Ectodermal cell (in vitro differentiated cells): ENCODE results near the gene GLB1L3.

Experiments used
- H3K27ac ChIP-seq: 2 replicates; pipeline ENCODE4 v1.7.0; 2013; ENCODE audit warnings: mild to moderate bottlenecking, low read depth, low read length; ENCODE audit not compliant: insufficient read depth, poor library complexity, severe bottlenecking
- H3K27me3 ChIP-seq: 2 replicates; pipeline ENCODE4 v1.7.0; 2013; ENCODE audit warnings: mild to moderate bottlenecking, low read length; ENCODE audit not compliant: insufficient read depth, control insufficient read depth, poor library complexity, severe bottlenecking
- H3K36me3 ChIP-seq: one replicate; pipeline ENCODE4 v1.7.0; 2013; ENCODE audit warnings: low read length; ENCODE audit not compliant: control insufficient read depth, insufficient read depth
- H3K4me1 ChIP-seq: one replicate; pipeline ENCODE4 v1.7.0; 2013; ENCODE audit warnings: low read length; ENCODE audit not compliant: control insufficient read depth, insufficient read depth
- H3K4me3 ChIP-seq: 2 replicates; pipeline ENCODE4 v1.7.0; 2013; ENCODE audit warnings: low read depth, low read length, control low read depth; ENCODE audit not compliant: insufficient read depth
- H3K9me3 ChIP-seq: 2 replicates; pipeline ENCODE4 v1.7.0; 2013; ENCODE audit warnings: mild to moderate bottlenecking, low read length, moderate library complexity; ENCODE audit not compliant: control insufficient read depth
- WGBS, 2 experiments: methylation state at CpG; one replicate each; pipeline ENCODE4 v1.1.7; 2013; ENCODE audit warnings: missing lambda C conversion rate in 2 of 2; 5-methylcytosine and 5-hydroxymethylcytosine counted together

GLB1L3 gene

DNA sequence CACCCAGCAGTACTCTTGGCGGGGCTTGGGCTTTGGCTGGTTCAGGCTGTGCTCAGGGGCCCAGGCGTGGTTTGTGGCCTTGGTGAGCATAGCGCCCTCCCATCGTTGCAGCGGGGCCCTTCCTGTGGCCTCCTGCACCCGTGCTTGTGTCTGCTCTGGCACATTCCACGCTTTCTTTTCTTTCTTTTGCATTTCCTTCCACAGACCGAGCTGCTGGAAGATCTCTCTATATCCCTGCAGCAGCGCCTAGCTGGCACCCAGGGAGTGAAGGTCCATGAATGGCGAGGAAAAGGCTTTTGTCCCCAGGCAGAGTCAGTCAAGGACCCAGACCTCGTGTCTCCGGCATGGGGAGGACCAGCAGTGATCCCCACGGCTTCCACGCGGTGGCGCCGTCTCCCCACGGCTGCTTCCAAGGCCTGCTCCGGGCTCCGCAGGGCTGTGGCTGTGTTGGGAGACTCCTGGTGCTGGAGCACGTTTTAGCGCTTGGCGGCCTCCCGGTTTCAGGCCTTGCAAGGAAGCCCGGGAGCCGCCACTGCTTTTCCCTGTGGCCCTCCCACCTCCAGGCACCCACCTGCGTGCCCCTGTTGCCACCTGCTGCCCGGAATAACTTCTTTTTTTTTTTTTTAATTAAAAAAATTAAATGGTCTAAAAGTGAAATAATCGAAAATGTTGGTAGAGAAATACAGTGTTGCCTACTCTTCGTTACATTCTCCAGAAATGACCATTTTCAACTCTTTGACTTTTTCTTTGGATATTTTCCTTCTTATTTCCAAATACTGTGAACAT lies 84.1 kb downstream of the GLB1L3 start:
- WGBS, 2 experiments, result 30 to 33% methylated on average over 28 to 29 of the region's 30 CpGs
- Histone ChIP-seq H3K36me3 (no peaks in the 10 kb centered on the region), H3K4me1 (no peaks in the 10 kb centered on the region), H3K9me3 (no peaks in the 10 kb centered on the region), H3K27ac (no peak overlapping the region), H3K27me3 (no peaks in the 10 kb centered on the region), H3K4me3 (no peak overlapping the region)

DNA sequence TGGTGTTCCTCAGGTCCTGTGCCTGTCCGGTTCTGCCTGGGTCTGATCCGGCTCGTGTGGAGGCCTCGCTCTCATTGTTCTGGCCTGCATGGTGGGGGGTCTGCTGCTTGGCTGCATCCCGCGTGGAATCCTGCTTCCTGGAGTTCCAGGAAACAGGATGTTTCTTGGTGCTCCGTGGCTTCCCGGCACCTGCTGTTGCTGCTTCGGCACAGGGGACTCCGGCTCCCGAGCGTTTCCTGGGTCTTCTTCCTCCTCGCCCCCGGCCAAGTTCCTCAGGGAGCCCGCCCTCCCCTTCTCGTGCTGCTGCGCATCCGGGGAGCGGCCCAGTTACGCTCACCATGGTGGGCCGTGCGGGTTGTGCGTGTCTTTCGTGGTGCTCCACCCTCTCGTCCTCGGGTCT lies 85.5 kb downstream of the GLB1L3 start:
- WGBS, 2 experiments, result 88 to 91% methylated on average over 26 of the region's 26 CpGs
- H3K27ac ChIP-seq, result no peak overlapping the region

DNA sequence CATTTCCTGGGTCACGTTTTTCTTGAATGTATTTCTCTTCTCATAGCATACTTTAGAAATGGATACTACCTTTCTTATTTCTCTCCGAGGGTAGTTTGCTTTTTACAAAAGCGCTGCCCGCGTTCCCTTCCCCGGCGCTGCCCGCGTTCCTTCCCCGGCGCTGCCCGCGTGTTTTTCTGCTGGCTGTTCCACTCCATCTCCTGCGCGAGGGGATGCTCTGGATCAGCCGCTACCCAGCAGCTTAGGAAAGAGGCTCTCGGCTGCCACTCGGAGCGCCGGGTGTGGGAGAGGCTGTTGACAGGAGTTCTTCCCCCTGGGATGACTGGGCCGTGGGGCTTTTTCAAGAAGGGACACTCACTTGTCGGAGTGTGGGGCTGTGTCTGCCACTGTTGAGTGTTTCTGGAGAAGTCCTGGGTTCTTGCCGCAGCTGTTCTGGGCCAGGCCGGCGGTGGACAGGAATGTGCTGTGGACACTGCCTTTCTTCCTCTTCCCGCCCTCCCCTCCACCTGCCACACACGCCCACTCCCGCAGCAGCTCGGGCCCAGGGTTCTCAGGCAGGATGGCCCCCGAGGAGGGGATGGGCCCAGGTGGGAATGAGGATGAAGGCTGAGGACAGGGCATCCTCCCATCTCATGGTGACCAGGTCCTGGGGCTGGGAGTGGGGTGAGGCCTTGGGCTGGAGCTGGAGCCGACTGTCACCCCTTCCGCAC lies 86.2 kb downstream of the GLB1L3 start:
- H3K27me3 ChIP-seq, result no peaks in the 10 kb centered on the region
- H3K36me3 ChIP-seq, result no peaks in the 10 kb centered on the region
- WGBS, 2 experiments, result 92 to 93% methylated on average over 32 of the region's 32 CpGs
- H3K4me3 ChIP-seq, result no peak overlapping the region
- no peak overlapping the region for H3K27ac ChIP-seq
- no peaks in the 10 kb centered on the region for H3K9me3 ChIP-seq
- H3K4me1 ChIP-seq, result no peaks in the 10 kb centered on the region

More for the DNA sequence above, 85.5 kb downstream of the GLB1L3 start:
- no peaks in the 10 kb centered on the region for H3K36me3 ChIP-seq
- H3K4me1 ChIP-seq, result no peaks in the 10 kb centered on the region
- H3K9me3 ChIP-seq, result no peaks in the 10 kb centered on the region
- no peak overlapping the region for H3K4me3 ChIP-seq
- no peaks in the 10 kb centered on the region for H3K27me3 ChIP-seq

DNA sequence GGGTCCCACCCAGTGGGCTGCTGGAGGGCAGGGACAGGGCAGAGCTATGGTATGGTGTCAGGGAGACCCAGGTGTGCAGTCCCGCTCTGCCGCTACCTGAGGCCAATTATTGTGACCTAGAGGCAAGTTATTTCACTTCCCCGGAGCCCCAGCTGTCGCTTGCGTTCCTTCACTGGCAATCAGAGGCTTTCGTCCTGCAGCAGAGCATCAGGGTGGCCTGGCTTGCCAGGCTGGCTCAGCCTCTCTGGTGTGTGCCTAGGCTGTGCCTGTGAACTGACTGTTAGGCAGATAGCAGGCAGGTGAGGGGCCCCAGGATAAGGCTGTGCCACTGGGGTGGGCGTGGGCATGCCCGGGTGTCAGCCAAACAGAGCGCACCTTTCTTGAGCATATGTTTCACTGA lies 87.0 kb downstream of the GLB1L3 start:
- Histone ChIP-seq H3K4me1 (no peaks in the 10 kb centered on the region), H3K36me3 (no peaks in the 10 kb centered on the region), H3K4me3 (no peak overlapping the region), H3K27ac (no peak overlapping the region), H3K27me3 (no peaks in the 10 kb centered on the region), H3K9me3 (no peaks in the 10 kb centered on the region)
- WGBS, 2 experiments, result 94 to 95% methylated on average over 9 of the region's 9 CpGs

DNA sequence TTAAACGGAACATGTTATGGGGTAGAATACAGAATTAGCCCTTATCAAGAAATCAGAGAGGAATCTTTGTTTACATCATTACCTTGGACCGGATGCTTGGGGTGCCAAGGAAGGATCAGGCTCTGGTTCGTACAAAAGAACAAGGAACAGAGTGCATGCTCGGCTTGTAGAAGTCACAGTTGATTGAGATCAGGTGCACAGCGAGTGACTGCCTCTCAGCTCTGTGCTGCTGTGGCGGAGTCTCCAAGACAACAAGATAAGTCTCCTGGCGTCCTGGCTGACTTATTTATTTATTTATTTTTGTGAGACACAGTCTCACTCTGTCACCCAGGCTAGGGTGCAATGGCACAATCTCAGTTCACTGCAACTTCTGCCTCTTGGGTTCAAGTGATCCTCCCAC lies 87.4 kb downstream of the GLB1L3 start:
- WGBS, 2 experiments, result 87 to 91% methylated on average over 7 of the region's 7 CpGs

DNA sequence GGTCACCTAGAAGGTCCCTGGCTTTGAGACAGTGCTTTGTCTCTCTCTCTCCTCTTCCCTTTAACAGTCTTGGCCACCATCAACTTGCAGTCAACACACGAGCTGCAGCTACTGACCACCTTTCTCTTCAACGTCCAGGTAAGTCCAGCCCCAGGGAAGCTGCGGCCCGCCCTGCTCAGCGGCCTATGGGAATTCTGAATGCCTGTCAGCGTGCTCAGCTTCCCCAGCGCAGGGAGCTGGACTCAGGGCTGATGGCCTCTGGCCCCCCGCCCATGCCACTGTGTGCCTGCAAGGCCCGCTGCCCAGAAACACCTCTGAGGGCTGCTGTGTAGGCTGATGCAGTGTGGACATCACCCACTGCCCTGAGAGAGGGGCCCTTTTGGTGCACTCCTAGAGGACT lies 88.1 kb downstream of the GLB1L3 start:
- no peak overlapping the region for H3K4me3 ChIP-seq
- no peaks in the 10 kb centered on the region for H3K4me1 ChIP-seq
- H3K36me3 ChIP-seq, result no peaks in the 10 kb centered on the region
- 89 to 90% methylated on average over 9 of the region's 9 CpGs for WGBS, 2 experiments
- no peaks in the 10 kb centered on the region for H3K27me3 ChIP-seq
- H3K9me3 ChIP-seq, result no peaks in the 10 kb centered on the region
- H3K27ac ChIP-seq, result no peak overlapping the region

More for the DNA sequence above, 87.4 kb downstream of the GLB1L3 start:
- Histone ChIP-seq H3K36me3 (no peaks in the 10 kb centered on the region), H3K4me3 (no peak overlapping the region), H3K4me1 (no peaks in the 10 kb centered on the region), H3K9me3 (no peaks in the 10 kb centered on the region), H3K27ac (no peak overlapping the region), H3K27me3 (no peaks in the 10 kb centered on the region)

DNA sequence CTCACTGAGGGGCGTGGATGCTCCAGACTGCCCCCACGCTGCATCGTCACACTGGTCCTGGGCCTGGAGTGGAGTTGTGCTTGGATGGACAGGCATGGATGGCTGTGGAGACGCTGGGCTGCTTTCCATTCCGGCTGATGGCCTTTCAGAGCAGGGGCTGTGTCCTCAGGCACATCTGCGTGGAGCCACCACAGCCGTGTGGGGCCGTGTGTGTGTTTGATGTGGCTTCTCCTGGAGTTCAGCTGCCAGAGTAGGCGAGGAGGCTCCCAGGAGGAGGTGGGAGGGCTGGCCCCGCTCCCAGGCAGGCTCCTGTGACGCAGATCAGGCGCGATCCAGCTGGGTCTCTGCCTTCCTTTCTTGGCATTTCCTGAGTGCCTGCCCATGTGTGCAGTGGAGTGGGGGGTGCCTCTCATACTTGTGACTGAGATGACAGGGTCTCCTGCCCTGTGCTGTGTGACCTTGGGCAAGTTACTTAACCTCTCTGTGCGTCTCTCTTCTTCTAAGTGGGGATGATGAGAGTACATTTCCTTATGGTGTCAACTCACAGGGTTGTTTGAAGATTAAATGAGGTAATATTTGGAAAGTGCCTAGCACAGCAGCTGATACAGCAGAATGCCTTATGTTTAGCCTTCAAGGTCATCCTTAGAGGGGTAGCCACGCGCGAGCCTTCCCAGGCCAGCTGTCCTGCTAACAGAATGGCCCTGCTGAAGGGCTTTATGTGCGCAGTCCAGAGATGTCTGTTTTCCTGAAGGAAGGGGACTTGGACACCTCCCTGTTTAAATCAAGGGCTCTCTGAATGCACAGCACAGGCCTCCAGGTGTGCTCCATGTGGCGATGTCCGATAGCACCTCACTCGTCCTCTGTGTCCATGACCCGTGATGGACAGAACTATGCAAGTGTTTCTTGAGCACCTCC lies 89.1 kb downstream of the GLB1L3 start:
- Histone ChIP-seq H3K4me1 (no peaks in the 10 kb centered on the region), H3K36me3 (no peaks in the 10 kb centered on the region), H3K4me3 (no peak overlapping the region), H3K9me3 (no peaks in the 10 kb centered on the region), H3K27ac (no peak overlapping the region), H3K27me3 (no peaks in the 10 kb centered on the region)
- WGBS, 2 experiments, result 90 to 92% methylated on average over 22 of the region's 22 CpGs

DNA sequence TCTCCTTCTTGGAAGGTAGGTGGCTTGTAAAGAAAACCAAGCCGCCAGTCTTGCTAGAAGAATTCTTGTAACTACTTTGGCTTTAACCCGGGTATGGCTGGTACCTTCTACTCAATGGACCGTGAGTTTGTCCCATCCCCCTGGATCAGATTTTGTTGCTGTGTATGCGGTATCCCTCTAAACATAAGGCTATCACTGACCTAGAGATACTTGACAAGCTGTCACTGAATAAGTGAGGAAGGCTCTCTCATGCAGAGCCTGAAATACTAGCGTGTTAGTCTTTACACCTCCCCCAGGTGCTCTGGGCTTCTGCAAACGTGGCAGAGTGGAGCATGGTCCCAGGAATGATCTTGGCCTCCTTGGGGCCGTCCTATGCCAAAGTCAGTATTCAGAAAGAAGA lies 90.1 kb downstream of the GLB1L3 start:
- no peaks in the 10 kb centered on the region for H3K36me3 ChIP-seq
- no peak overlapping the region for H3K4me3 ChIP-seq
- H3K4me1 ChIP-seq, result no peaks in the 10 kb centered on the region
- H3K9me3 ChIP-seq, result no peaks in the 10 kb centered on the region
- H3K27ac ChIP-seq, result no peak overlapping the region
- 89 to 90% methylated on average over 7 of the region's 7 CpGs for WGBS, 2 experiments
- no peaks in the 10 kb centered on the region for H3K27me3 ChIP-seq

DNA sequence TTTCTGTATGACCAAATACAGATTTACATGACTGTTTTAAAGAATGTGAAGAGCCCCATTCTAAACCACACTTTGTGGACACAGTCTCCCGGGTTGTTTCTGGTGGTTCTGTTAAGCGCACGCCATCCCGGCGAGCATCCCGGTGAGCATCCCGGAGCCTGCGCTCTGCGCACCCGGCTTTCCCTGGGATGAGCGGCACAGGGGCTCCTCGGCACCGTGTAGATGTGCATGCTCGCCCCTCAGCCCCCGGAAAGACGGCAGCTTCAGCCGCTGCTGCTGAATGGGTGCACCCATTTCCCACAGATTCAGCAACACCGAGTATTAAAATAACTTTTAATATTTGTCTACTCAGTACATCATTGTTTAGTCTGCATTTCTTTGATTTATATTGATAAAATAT lies 91.6 kb downstream of the GLB1L3 start:
- H3K27me3 ChIP-seq, result no peaks in the 10 kb centered on the region
- WGBS, 2 experiments, result 92 to 93% methylated on average over 17 to 18 of the region's 18 CpGs
- H3K36me3 ChIP-seq, result no peaks in the 10 kb centered on the region
- H3K4me3 ChIP-seq, result no peak overlapping the region
- H3K27ac ChIP-seq, result no peak overlapping the region
- H3K4me1 ChIP-seq, result no peaks in the 10 kb centered on the region
- H3K9me3 ChIP-seq, result no peaks in the 10 kb centered on the region
